ENCODE measurements around the gene ASB5. TPM values are rescaled to one million over a fixed set of nuclear protein-coding genes. Genes with fewer than 3 reads are reported as not detected.

The ASB5 gene
- total RNA-seq, 1 experiment from 2014 or later = not detected

- H3K9me2 ChIP-seq (ENCODE audit: insufficient read depth) = no peaks in the 10 kb centered on the region
- intact Hi-C loops (cut with micrococcal nuclease) = loop anchor here (10.0 kb wide), 1 partner anchor 328 kb away; no protein-coding TSS in a partner anchor
- H3K27ac ChIP-seq (ENCODE audit: low read depth, low read length) = no peak overlapping the region
- ATAC-seq (no peak), DNase-seq (ENCODE audit: low read depth, low spot score) (no peak)
- ChIA-PET CTCF (no interaction called here), RAD21 (ENCODE audit: low non-redundant PET in 1 of 2, low total read pairs in 2 of 2, uncharacterized antibody in 2 of 2, unreplicated experiment in 2 of 2) (no interaction called here), POLR2A (no interaction called here)
- TF ChIP-seq SRF (IDR thresholded peaks at IDR 0.05; ENCODE audit: low read depth) = no peak
- TF ChIP-seq CEBPB (IDR thresholded peaks at IDR 0.05; ENCODE audit: low read depth) = no peak
- TF ChIP-seq JUND (IDR thresholded peaks at IDR 0.05) = no peak
- TF ChIP-seq TCF7L2 (IDR thresholded peaks at IDR 0.05; ENCODE audit: borderline replicate concordance, extremely low read depth, insufficient read depth, insufficient read length) = no peak
- BruUV-seq (replicated peaks) = no TSS peak
- H3K4me3 ChIP-seq (replicated peaks in 1 of 2; ENCODE audit: low read depth in 1 of 2, low read length in 2 of 2) = no peak overlapping the region
- H3K4me1 ChIP-seq (ENCODE audit: control insufficient read depth in 1 of 2, insufficient read depth in 2 of 2, low read length in 2 of 2) = peaks cover 5 to 41% of the 10 kb centered on the region in 2 experiments; a peak in 3 of 4 replicates
- peak overlapping the region; percentile 81 for H2AFZ ChIP-seq (ENCODE audit: low read depth, low read length, poor library complexity, severe bottlenecking)
- no peaks in the 10 kb centered on the region for H3K9me3 ChIP-seq (ENCODE audit: control insufficient read depth in 1 of 2, insufficient read depth in 1 of 2, low read depth in 1 of 2, low read length in 2 of 2)
- H3K79me2 ChIP-seq (ENCODE audit: insufficient read depth, low read length) = no peaks in the 10 kb centered on the region
- no peaks in the 10 kb centered on the region for H3K27me3 ChIP-seq (ENCODE audit: insufficient read depth, low read length)
- no peaks in the 10 kb centered on the region for H4K20me1 ChIP-seq (ENCODE audit: insufficient read depth)
- no peaks in the 10 kb centered on the region for H3K36me3 ChIP-seq (ENCODE audit: control insufficient read depth in 1 of 2, insufficient read depth in 2 of 2, low read length in 2 of 2)
- H3K4me2 ChIP-seq (ENCODE audit: low read length) = no peak overlapping the region
- no peak overlapping the region for H3K9ac ChIP-seq (ENCODE audit: low read length)
Observed at GRCh38 chr4:176272799-176273198, 3.8 kb upstream of the ASB5 start.

- H3K27ac ChIP-seq (ENCODE audit: low read depth, low read length) = no peak overlapping the region
- POLR2A ChIA-PET = no interaction called here
- H3K36me3 ChIP-seq (ENCODE audit: control insufficient read depth in 1 of 2, insufficient read depth in 2 of 2, low read length in 2 of 2) = no peaks in the 10 kb centered on the region
- no peaks in the 10 kb centered on the region for H3K79me2 ChIP-seq (ENCODE audit: insufficient read depth, low read length)
- H3K9me3 ChIP-seq (ENCODE audit: control insufficient read depth in 1 of 2, insufficient read depth in 1 of 2, low read depth in 1 of 2, low read length in 2 of 2) = no peaks in the 10 kb centered on the region
- DNase-seq (ENCODE audit: low read depth, low spot score) (no peak), ATAC-seq (no peak)
- H4K20me1 ChIP-seq (ENCODE audit: insufficient read depth) = no peaks in the 10 kb centered on the region
- H3K4me3 ChIP-seq (replicated peaks in 1 of 2; ENCODE audit: low read depth in 1 of 2, low read length in 2 of 2) = no peak overlapping the region
- H3K4me1 ChIP-seq (ENCODE audit: control insufficient read depth in 1 of 2, insufficient read depth in 2 of 2, low read length in 2 of 2) = peaks cover 5 to 41% of the 10 kb centered on the region in 2 experiments; a peak in 3 of 4 replicates
- H3K4me2 ChIP-seq (ENCODE audit: low read length) = peak overlapping the region; percentile 60
- BruUV-seq (replicated peaks) = no TSS peak
- CTCF ChIA-PET = no interaction called here
- no peak overlapping the region for H3K9ac ChIP-seq (ENCODE audit: low read length)
- H2AFZ ChIP-seq (ENCODE audit: low read depth, low read length, poor library complexity, severe bottlenecking) = peak overlapping the region; percentile 81
- intact Hi-C loops (cut with micrococcal nuclease) = loop anchor here (10.0 kb wide), 1 partner anchor 327 kb away; no protein-coding TSS in a partner anchor
- H3K27me3 ChIP-seq (ENCODE audit: insufficient read depth, low read length) = no peaks in the 10 kb centered on the region
- RAD21 ChIA-PET (ENCODE audit: low non-redundant PET in 1 of 2, low total read pairs in 2 of 2, uncharacterized antibody in 2 of 2, unreplicated experiment in 2 of 2) = no interaction called here
- TF ChIP-seq TCF7L2 (IDR thresholded peaks at IDR 0.05; ENCODE audit: borderline replicate concordance, extremely low read depth, insufficient read depth, insufficient read length) (no peak), SIN3A (IDR thresholded peaks at IDR 0.05; ENCODE audit: low read depth) (no peak)
- H3K9me2 ChIP-seq (ENCODE audit: insufficient read depth) = no peaks in the 10 kb centered on the region
Observed at GRCh38 chr4:176271749-176272148, 2.7 kb upstream of the ASB5 start.
